Kidney glomerular epithelial cell (primary cell): ENCODE data around the gene TBXA2R.

Experiments used
- DNase-seq: peaks from one replicate; lab custom pipeline; 2025; lab: John Stamatoyannopoulos, UW

Gene TBXA2R

GRCh38 chr19:3619631-3620012 is 12.9 kb upstream of the TBXA2R start:
- DNase-seq, result no peak

GRCh38 chr19:3618811-3619630 is 12.3 kb upstream of the TBXA2R start:
- DNase-seq, result no peak

- DNase-seq, result no peak
Observed at GRCh38 chr19:3618144-3618810, 11.6 kb upstream of the TBXA2R start.

GRCh38 chr19:3617463-3617862 is 10.8 kb upstream of the TBXA2R start:
- DNase-seq, result no peak

GRCh38 chr19:3615524-3616135 is 9.0 kb upstream of the TBXA2R start:
- DNase-seq, result no peak

- no peak for DNase-seq
Observed at GRCh38 chr19:3614858-3615505, 8.3 kb upstream of the TBXA2R start.

- DNase-seq, result no peak
Observed at GRCh38 chr19:3613818-3614661, 7.4 kb upstream of the TBXA2R start.

GRCh38 chr19:3612901-3613741 is 6.4 kb upstream of the TBXA2R start:
- no peak for DNase-seq

- DNase-seq, result no peak
Observed at GRCh38 chr19:3612330-3612729, 5.7 kb upstream of the TBXA2R start.

- no peak for DNase-seq
Observed at GRCh38 chr19:3611841-3612240, 5.2 kb upstream of the TBXA2R start.

- no peak for DNase-seq
Observed at GRCh38 chr19:3610745-3611717, 4.4 kb upstream of the TBXA2R start.

- DNase-seq, result no peak
Observed at GRCh38 chr19:3609779-3610719, 3.4 kb upstream of the TBXA2R start.

- no peak for DNase-seq
Observed at GRCh38 chr19:3608750-3609322, 2.2 kb upstream of the TBXA2R start.

- DNase-seq, result no peak
Observed at GRCh38 chr19:3608079-3608641, 1.5 kb upstream of the TBXA2R start.

GRCh38 chr19:3607303-3608078 is 816 bp upstream of the TBXA2R start:
- DNase-seq, result no peak

GRCh38 chr19:3606174-3606689 is 443 bp downstream of the TBXA2R start:
- no peak for DNase-seq

- no peak for DNase-seq
Observed at GRCh38 chr19:3605770-3606169, 905 bp downstream of the TBXA2R start.
